ENCODE data around the gene LRRC8C. TPM values are rescaled to one million over a fixed set of nuclear protein-coding genes. Genes with fewer than 3 reads are reported as not detected.

The LRRC8C gene
- total RNA-seq, 6 donors from 2014 or later, result 5.2 to 12.5 (median 11.6) TPM

DNA sequence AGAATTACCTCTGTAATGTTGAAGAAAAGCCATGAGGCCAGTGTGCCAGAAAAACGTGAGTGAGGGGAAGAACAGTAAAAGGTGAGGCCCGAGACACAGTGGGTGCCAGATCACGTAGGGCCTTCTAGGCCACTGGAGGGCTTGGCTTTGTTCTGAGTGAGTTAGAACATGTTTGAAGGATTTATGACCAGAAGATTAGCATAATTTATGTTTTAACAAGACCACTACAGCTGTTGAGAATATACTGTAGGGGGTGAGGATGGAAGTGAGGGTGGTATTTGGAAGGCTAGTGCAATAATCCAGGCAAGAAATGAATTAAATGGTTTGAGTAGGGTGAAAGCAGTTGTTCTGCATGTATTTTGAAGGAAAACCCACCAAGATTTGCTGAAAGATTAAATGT lies 56.3 kb downstream of the LRRC8C start:
- TF ChIP-seq POLR2A (IDR thresholded peaks at IDR 0.05) (no peak), POLR2AphosphoS5 (IDR thresholded peaks at IDR 0.05) (no peak), EP300 (IDR thresholded peaks at IDR 0.05) (no peak)
- TF ChIP-seq, protein P1, sequence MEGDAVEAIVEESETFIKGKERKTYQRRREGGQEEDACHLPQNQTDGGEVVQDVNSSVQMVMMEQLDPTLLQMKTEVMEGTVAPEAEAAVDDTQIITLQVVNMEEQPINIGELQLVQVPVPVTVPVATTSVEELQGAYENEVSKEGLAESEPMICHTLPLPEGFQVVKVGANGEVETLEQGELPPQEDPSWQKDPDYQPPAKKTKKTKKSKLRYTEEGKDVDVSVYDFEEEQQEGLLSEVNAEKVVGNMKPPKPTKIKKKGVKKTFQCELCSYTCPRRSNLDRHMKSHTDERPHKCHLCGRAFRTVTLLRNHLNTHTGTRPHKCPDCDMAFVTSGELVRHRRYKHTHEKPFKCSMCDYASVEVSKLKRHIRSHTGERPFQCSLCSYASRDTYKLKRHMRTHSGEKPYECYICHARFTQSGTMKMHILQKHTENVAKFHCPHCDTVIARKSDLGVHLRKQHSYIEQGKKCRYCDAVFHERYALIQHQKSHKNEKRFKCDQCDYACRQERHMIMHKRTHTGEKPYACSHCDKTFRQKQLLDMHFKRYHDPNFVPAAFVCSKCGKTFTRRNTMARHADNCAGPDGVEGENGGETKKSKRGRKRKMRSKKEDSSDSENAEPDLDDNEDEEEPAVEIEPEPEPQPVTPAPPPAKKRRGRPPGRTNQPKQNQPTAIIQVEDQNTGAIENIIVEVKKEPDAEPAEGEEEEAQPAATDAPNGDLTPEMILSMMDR (IDR thresholded peaks at IDR 0.05), result no peak
- no peak for ATAC-seq (ENCODE audit: low FRiP score in 2 of 2)

DNA sequence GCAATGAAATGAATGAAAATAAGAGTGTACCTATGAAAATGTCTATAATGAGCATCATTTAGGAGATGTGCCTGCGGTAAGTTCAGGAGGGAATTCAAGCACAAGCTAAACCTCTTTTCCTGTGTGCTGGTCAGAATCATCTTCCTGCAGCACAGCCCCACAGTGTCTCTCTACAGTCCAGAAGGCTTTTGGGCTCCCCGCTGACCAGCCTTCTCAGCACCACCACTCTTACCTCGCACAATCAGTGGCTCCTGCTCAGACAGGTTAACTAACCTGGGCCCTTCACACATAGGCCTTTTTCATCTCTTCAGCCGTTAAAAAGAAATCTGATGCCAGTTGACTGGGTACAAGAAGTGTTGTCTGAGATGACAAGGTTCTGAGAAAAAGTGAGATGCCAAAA lies 57.7 kb downstream of the LRRC8C start:
- Histone ChIP-seq H3K27ac (no peak overlapping the region), H3K27me3 (no peaks in the 10 kb centered on the region), H3K36me3 (peaks cover 0 to 15% (median 0%) of the 10 kb centered on the region in 4 donors), H3K4me3 (no peak overlapping the region), H3K4me1 (peaks cover 28 to 47% (median 33%) of the 10 kb centered on the region in 4 donors), H3K9me3 (no peaks in the 10 kb centered on the region)
- ATAC-seq (ENCODE audit: low FRiP score in 2 of 2), result no peak
- TF ChIP-seq, protein P1 (IDR thresholded peaks at IDR 0.05), result no peak
- TF ChIP-seq POLR2AphosphoS5 (IDR thresholded peaks at IDR 0.05), result no peak
- no peak for TF ChIP-seq EP300 (IDR thresholded peaks at IDR 0.05)
- DNase-seq, result no peak
- WGBS, 2 donors, result 84 to 90% methylated on average over 4 of the region's 4 CpGs

More for the DNA sequence above, 56.3 kb downstream of the LRRC8C start:
- Histone ChIP-seq H3K27me3 (no peaks in the 10 kb centered on the region), H3K27ac (no peak overlapping the region), H3K36me3 (peaks cover 0 to 15% (median 0%) of the 10 kb centered on the region in 4 donors), H3K9me3 (no peaks in the 10 kb centered on the region), H3K4me1 (peaks cover 19 to 36% (median 23%) of the 10 kb centered on the region in 4 donors), H3K4me3 (no peak overlapping the region)
- DNase-seq, result no peak
- WGBS, 2 donors, result 97 to 99% methylated on average over 3 of the region's 3 CpGs

DNA sequence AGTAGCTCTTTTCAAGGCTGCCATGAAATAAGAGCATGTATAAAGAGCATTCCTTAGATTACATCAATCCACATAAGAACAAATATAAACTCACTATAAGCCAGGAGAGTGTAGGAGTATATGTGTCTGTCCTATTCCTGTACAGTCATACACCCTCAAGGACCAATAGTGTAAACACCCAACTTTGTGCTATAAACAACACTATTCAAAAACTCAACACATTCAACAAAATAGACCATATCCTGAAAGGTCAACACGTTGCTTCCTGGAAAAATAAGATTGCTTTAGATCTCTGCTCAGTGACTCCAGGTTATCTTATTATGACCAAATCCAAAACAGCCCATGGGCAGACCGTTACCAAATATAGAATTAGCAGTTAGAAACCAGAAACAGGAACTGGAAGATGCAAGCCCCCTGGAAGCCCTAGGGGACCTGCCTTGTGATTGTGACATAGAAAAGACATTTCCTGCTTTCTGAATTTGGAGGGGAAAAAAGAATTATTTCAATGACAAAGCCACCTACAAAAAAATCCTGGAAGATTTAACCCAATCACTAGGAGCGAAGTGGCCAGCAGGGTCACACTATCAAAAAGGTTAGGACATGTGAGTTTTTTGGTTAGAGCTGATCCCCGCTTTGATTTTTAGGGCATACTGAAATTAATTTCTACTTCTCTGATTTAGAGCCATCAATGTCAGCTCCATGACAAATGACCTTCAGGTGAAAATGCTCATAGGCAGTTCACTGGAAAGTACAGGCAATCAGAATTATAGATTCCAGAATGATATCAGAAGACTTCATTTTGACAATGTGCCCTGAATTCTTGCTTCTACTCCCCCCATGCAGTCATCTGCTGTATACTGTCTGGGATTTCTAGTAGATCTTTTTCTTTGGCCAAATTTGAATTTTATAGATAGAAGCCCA lies 59.9 kb downstream of the LRRC8C start:
- peak; percentile 43 to 53 for ATAC-seq (ENCODE audit: low FRiP score in 2 of 2)
- no peak for DNase-seq
- H3K4me1 ChIP-seq, result peaks cover 30 to 55% (median 40%) of the 10 kb centered on the region in 4 donors
- no peaks in the 10 kb centered on the region for H3K27me3 ChIP-seq
- no peak overlapping the region for H3K4me3 ChIP-seq
- peaks cover 0 to 5% (median 0%) of the 10 kb centered on the region in 4 donors for H3K36me3 ChIP-seq
- H3K9me3 ChIP-seq, result no peaks in the 10 kb centered on the region
- 26 to 36% methylated on average over 4 of the region's 4 CpGs for WGBS, 2 donors
- TF ChIP-seq EP300 (IDR thresholded peaks at IDR 0.05), result peak in 2 of 4 donors; percentile 0 to 29
- TF ChIP-seq POLR2A (IDR thresholded peaks at IDR 0.05), result no peak
- TF ChIP-seq, protein P1 (IDR thresholded peaks at IDR 0.05), result no peak
- TF ChIP-seq POLR2AphosphoS5 (IDR thresholded peaks at IDR 0.05), result no peak
- H3K27ac ChIP-seq, result peak overlapping the region; percentile 7 to 63 (median 32)

DNA sequence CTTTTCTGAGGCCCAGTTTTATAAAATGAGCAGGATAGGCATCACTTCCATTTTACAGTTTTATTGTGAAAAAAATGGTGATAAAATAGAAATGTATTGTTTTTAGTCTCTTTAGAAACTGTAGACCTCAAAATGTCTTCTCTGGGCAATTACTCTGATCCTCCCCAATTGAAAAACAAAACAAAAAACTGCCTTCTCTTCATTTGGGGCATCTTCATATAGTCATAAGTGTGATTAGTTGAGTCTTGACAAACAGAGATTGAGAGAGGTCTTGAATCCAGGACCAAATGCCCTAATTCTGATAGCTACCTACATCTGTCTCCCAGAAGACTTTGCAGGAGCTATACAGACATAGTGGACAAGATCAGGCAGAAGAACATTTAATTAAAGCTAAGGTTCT lies 62.9 kb downstream of the LRRC8C start:
- DNase-seq, result no peak
- Histone ChIP-seq H3K36me3 (no peaks in the 10 kb centered on the region), H3K27ac (no peak overlapping the region), H3K27me3 (no peaks in the 10 kb centered on the region), H3K4me3 (no peak overlapping the region), H3K4me1 (peaks cover 33 to 57% (median 48%) of the 10 kb centered on the region in 4 donors), H3K9me3 (no peaks in the 10 kb centered on the region)
- TF ChIP-seq EP300 (IDR thresholded peaks at IDR 0.05), result no peak
- no peak for TF ChIP-seq POLR2A (IDR thresholded peaks at IDR 0.05)
- TF ChIP-seq POLR2AphosphoS5 (IDR thresholded peaks at IDR 0.05), result no peak
- TF ChIP-seq, protein P1 (IDR thresholded peaks at IDR 0.05), result no peak
- ATAC-seq (ENCODE audit: low FRiP score in 2 of 2), result no peak

All from upper lobe of left lung (tissue), 6 donors.